BJ (cell line): ENCODE data around the gene MCEMP1. TPM values are rescaled to one million over a fixed set of nuclear protein-coding genes. Genes with fewer than 3 reads are reported as not detected.

Experiments used
- CTCF ChIA-PET: fragments of 350-600 bp; formaldehyde crosslinking; extraction: SDS; loops from one replicate; lab custom pipeline; 2021; ENCODE audit warnings: antibody characterized with exemption, inconsistent platforms; lab: Yijun Ruan, JAX
- POLR2A ChIA-PET: fragments of 300-600 bp; sonication (Branson Sonifier 250); formaldehyde crosslinking; extraction: SDS; loops from one replicate; lab custom pipeline; 2021; ENCODE audit warnings: antibody characterized with exemption; lab: Charles Lee
- DNase-seq: peaks from one replicate; pipeline ENCODE4 v3.0.0-alpha.2; 2011; ENCODE audit warnings: low read depth
- H3K27me3 ChIP-seq: 2 replicates; pipeline ENCODE4 v1.6.0; 2011; ENCODE audit warnings: low read length; ENCODE audit not compliant: control insufficient read depth, insufficient read depth
- H3K36me3 ChIP-seq: 2 replicates; pipeline ENCODE4 v1.5.1; 2011; ENCODE audit warnings: low read length; ENCODE audit not compliant: control insufficient read depth, insufficient read depth
- H3K4me3 ChIP-seq: 2 replicates; pipeline ENCODE4 v1.5.1; 2011; ENCODE audit warnings: low read depth, mild to moderate bottlenecking, control low read depth, low read length
- polyA plus RNA-seq: library from polyadenylated mRNA; depleted of rRNA; stranded (reverse); fragments of >200 nt; gene quantifications from 2 replicates; pipeline ENCODE4 v1.2.3, GENCODE V29; 2011
- TF ChIP-seq, protein P1 (sequence below): IDR thresholded peaks from 2 replicates; pipeline ENCODE4 v1.5.1; 2011; ENCODE audit warnings: low read depth, mild to moderate bottlenecking, control low read depth, inconsistent platforms, low read length, moderate library complexity; ENCODE audit not compliant: insufficient read depth

Gene MCEMP1
- polyA plus RNA-seq, 1 experiment = not detected

GRCh38 chr19:7631577-7631976, 45.3 kb upstream of the MCEMP1 start:
- TF ChIP-seq, protein P1, sequence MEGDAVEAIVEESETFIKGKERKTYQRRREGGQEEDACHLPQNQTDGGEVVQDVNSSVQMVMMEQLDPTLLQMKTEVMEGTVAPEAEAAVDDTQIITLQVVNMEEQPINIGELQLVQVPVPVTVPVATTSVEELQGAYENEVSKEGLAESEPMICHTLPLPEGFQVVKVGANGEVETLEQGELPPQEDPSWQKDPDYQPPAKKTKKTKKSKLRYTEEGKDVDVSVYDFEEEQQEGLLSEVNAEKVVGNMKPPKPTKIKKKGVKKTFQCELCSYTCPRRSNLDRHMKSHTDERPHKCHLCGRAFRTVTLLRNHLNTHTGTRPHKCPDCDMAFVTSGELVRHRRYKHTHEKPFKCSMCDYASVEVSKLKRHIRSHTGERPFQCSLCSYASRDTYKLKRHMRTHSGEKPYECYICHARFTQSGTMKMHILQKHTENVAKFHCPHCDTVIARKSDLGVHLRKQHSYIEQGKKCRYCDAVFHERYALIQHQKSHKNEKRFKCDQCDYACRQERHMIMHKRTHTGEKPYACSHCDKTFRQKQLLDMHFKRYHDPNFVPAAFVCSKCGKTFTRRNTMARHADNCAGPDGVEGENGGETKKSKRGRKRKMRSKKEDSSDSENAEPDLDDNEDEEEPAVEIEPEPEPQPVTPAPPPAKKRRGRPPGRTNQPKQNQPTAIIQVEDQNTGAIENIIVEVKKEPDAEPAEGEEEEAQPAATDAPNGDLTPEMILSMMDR = no peak
- CTCF ChIA-PET = interaction anchor here (1.1 kb wide), 1 partner anchor 339 kb away, joined by 3 read pairs; no protein-coding TSS in a partner anchor
- DNase-seq = no peak
- POLR2A ChIA-PET = no interaction called here
- H3K27me3 ChIP-seq = no peaks in the 10 kb centered on the region
- no peak overlapping the region for H3K4me3 ChIP-seq
- peaks cover 1% of the 10 kb centered on the region; the same call in 1 of the 2 replicates for H3K36me3 ChIP-seq

DNA sequence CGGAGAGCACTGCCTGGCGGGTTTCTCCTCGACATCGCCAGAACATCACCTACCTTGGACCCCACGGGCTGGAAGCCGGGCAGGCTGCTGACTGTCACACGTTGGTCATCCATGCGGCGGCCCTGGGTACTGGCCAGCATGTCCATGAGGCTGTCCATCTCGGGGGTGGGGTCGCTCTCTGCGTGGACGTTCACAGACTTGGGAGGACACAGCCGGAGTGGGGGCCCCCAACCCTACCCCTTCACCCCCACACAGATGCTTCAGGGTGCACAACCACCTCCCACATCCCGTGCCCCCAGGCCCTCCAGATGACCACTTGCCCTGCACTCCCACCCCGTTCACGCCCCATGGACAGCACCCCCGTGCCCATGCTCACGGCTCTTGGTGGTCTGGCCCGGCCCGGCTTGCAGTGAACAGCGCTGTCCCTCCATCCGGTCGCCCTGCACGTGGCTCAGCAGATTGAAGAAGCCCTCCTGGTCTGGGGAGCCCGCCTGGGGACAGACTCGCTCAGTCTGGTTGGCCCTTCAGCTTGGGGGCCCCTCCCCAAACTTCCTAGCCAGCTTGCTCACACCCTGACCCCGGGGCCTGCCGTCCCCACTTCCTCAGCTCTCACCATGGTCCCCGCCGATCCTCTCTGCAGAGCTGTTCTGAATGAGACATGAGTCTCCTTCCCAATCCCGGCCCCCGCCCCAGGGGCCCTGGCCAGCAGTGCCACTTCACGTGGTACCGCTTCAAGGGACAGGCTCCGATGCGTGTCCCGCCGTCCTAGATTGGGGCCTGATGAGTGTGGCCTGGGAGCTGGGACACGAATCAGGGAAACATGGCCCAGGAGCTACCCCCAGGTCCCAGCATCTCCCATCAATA, 44.3 kb upstream of the MCEMP1 start:
- TF ChIP-seq, protein P1 = no peak
- CTCF ChIA-PET = interaction anchor here (1.1 to 3.5 kb wide), 3 partner anchors 10 to 338 kb away, joined by 3 to 18 read pairs (median 4); partner anchors contain the start of gene TRAPPC5
- no peaks in the 10 kb centered on the region for H3K27me3 ChIP-seq
- H3K4me3 ChIP-seq = no peak overlapping the region
- DNase-seq = no peak
- POLR2A ChIA-PET = no interaction called here
- H3K36me3 ChIP-seq = peaks cover 1% of the 10 kb centered on the region; the same call in 1 of the 2 replicates

GRCh38 chr19:7633698-7634097, 43.2 kb upstream of the MCEMP1 start, which contains the start of gene PCP2:
Gene PCP2, minus strand, starts transcription at chr19:7633719. Its CDS starts 262 bp downstream, at chr19:7633457.
- no peak for DNase-seq
- H3K4me3 ChIP-seq = no peak within 1 kb of the TSS
- H3K27me3 ChIP-seq = no peaks in the 10 kb centered on the region
- peaks cover 1% of the 10 kb centered on the region; the same call in 1 of the 2 replicates for H3K36me3 ChIP-seq
- CTCF ChIA-PET = interaction anchor here (1.4 to 3.5 kb wide), 2 partner anchors 9 to 47 kb away, joined by 4 to 18 read pairs; partner anchors contain the start of gene TRAPPC5
- TF ChIP-seq, protein P1 = no peak
- POLR2A ChIA-PET = no interaction called here

- no peak for DNase-seq
- POLR2A ChIA-PET = no interaction called here
These were observed 41.2 kb upstream of the MCEMP1 start for GRCh38 chr19:7635670-7636069.

More at GRCh38 chr19:7635670-7636069, 41.2 kb upstream of the MCEMP1 start:
- CTCF ChIA-PET = interaction anchor here (3.5 kb wide), 1 partner anchor 45 kb away, joined by 18 read pairs; the partner anchor contains the start of gene TRAPPC5
- Histone ChIP-seq H3K36me3 (peaks cover 1% of the 10 kb centered on the region; the same call in 1 of the 2 replicates), H3K4me3 (no peak overlapping the region), H3K27me3 (no peaks in the 10 kb centered on the region)
- TF ChIP-seq, protein P1 = no peak
